Measurements from ENCODE around the gene TACC3. TPM values are rescaled to one million over a fixed set of nuclear protein-coding genes. Genes with fewer than 3 reads are reported as not detected.

TACC3 gene
- total and polyA plus RNA-seq, 4 donors = 8.4 to 42.3 (median 21.8) TPM

DNA sequence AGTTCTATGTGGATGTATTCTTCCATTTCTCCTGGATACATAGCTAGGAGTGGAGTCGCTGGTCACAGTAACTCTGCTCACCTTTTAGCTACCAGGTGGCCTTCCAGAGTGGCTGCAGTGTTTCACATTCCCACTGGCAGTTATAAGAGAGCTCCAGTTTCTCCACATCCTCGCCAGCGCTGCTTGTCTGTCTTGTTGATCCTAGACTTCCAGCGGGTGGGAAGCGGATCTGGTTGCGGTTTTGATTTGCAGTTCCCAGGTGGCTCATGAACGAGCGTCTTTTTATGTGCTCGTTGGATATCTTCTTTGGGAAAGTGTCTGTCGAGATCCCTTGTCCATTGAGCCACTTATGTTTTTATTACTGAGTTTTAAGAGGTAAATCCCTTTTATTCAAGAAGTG is 11.6 kb downstream of the TACC3 start:
- Histone ChIP-seq H3K4me3 (ENCODE audit: low read depth, low read length) (no peak overlapping the region), H3K4me1 (ENCODE audit: control insufficient read depth, insufficient read depth, low read length) (peaks cover 13% of the 10 kb centered on the region), H3K27ac (ENCODE audit: low read depth, low read length) (no peak overlapping the region), H3K27me3 (ENCODE audit: control insufficient read depth, insufficient read depth, low read length) (no peaks in the 10 kb centered on the region), H3K36me3 (ENCODE audit: control insufficient read depth, insufficient read depth, low read length) (peaks cover 76% of the 10 kb centered on the region), H3K9me3 (ENCODE audit: control insufficient read depth, insufficient read depth, low read length) (no peaks in the 10 kb centered on the region)
- no peak for DNase-seq (ENCODE audit: low read depth in 4 of 6, low spot score in 6 of 6)
- 95% methylated on average over 8 of the region's 10 CpGs for WGBS (ENCODE audit: insufficient coverage)

DNA sequence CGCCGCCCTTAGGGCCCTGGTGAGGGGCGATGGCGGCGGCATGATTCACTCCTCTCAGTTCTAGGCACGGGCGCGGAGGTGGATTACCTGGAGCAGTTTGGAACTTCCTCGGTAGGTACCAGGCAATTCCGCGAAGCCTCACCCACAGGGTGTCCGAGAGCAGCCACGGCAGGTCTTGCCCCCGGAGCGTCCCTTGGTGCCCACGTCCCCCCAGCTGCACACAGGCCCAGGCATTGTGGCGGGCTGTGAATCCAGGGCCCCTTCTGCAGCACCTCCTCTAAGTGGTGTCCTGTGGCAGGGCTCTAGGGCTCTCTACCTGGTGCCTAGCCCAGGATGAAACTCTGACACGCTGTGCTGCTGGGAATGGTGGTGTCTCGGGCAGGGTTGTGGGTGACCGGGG is 13.9 kb downstream of the TACC3 start:
- Histone ChIP-seq H3K4me3 (ENCODE audit: low read depth, low read length) (no peak overlapping the region), H3K9me3 (ENCODE audit: control insufficient read depth, insufficient read depth, low read length) (no peaks in the 10 kb centered on the region), H3K4me1 (ENCODE audit: control insufficient read depth, insufficient read depth, low read length) (no peaks in the 10 kb centered on the region), H3K27me3 (ENCODE audit: control insufficient read depth, insufficient read depth, low read length) (no peaks in the 10 kb centered on the region), H3K27ac (ENCODE audit: low read depth, low read length) (no peak overlapping the region), H3K36me3 (ENCODE audit: control insufficient read depth, insufficient read depth, low read length) (peaks cover 77% of the 10 kb centered on the region)
- WGBS (ENCODE audit: insufficient coverage) = 94% methylated on average over 20 of the region's 20 CpGs
- no peak for DNase-seq (ENCODE audit: low read depth in 4 of 6, low spot score in 6 of 6)

DNA sequence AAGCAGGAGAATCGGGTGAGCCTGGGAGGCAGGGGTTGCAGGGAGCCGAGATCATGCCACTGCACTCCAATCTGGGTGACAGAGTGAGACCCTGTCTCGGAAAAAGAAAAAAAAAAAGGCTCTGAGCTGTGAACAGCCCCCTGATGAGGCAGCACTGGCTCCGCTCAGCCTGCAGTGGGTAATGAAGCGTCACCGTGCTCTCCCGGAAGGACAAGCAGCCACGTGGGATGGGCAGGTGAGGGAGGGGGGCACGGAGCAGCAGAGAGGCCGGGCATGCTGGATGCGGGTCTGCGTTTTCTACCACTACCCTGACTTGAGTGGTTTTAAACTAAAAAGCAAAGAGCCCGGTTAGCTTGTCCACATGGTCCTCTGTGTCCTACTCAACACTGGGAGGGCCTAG is 15.5 kb downstream of the TACC3 start:
- DNase-seq (ENCODE audit: low read depth in 4 of 6, low spot score in 6 of 6) = peak in 1 of 6 donors; percentile 66
- peaks cover 78% of the 10 kb centered on the region for H3K36me3 ChIP-seq (ENCODE audit: control insufficient read depth, insufficient read depth, low read length)
- no peaks in the 10 kb centered on the region for H3K4me1 ChIP-seq (ENCODE audit: control insufficient read depth, insufficient read depth, low read length)
- no peaks in the 10 kb centered on the region for H3K9me3 ChIP-seq (ENCODE audit: control insufficient read depth, insufficient read depth, low read length)
- WGBS (ENCODE audit: insufficient coverage) = 81% methylated on average over 12 of the region's 13 CpGs
- no peak overlapping the region for H3K4me3 ChIP-seq (ENCODE audit: low read depth, low read length)
- H3K27ac ChIP-seq (ENCODE audit: low read depth, low read length) = no peak overlapping the region
- H3K27me3 ChIP-seq (ENCODE audit: control insufficient read depth, insufficient read depth, low read length) = no peaks in the 10 kb centered on the region

DNA sequence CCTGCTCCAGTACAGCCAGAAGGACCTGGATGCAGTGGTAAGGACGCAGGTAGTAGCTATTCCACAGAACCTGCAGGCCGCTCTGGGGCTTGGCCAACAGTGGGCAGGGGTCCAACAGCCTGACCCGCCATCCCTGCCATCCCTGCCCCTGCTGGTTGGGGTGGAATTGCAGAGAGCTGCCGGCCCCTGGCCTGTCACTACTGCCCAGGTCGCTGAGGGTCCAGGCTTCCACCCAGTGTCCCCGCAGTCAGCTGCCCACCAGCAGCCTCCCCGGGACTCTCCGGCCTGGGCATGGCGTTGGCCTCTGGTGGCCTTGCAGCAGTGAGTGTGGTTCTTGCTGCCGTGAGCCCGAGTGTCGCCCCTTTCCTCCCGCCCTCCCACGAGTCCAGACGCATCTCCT is 16.3 kb downstream of the TACC3 start:
- no peak overlapping the region for H3K27ac ChIP-seq (ENCODE audit: low read depth, low read length)
- WGBS (ENCODE audit: insufficient coverage) = 98% methylated on average over 14 of the region's 15 CpGs
- H3K9me3 ChIP-seq (ENCODE audit: control insufficient read depth, insufficient read depth, low read length) = no peaks in the 10 kb centered on the region
- H3K27me3 ChIP-seq (ENCODE audit: control insufficient read depth, insufficient read depth, low read length) = no peaks in the 10 kb centered on the region
- no peak overlapping the region for H3K4me3 ChIP-seq (ENCODE audit: low read depth, low read length)
- no peaks in the 10 kb centered on the region for H3K4me1 ChIP-seq (ENCODE audit: control insufficient read depth, insufficient read depth, low read length)
- peaks cover 80% of the 10 kb centered on the region for H3K36me3 ChIP-seq (ENCODE audit: control insufficient read depth, insufficient read depth, low read length)
- no peak for DNase-seq (ENCODE audit: low read depth in 4 of 6, low spot score in 6 of 6)

DNA sequence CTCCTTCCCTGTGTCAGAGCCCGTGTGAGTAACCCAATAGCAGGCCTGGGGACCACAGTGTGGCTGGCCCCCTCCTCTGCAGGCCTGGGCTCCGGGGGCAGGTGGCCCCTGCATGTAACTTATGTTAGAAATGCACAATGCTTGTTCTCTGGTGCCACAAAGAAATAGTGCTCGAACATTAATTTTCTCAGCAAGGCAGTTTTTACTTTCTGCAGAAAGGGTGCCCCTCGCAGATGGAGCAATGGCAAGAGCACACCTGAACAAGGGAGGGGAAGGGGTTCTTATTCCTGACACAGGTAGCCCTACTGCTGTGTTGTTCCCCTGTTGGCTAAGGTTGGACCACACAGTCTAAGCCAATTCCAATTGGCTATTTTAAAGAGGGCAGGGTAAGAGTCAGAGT is 17.1 kb downstream of the TACC3 start:
- no peak overlapping the region for H3K27ac ChIP-seq (ENCODE audit: low read depth, low read length)
- no peak for DNase-seq (ENCODE audit: low read depth in 4 of 6, low spot score in 6 of 6)
- no peaks in the 10 kb centered on the region for H3K4me1 ChIP-seq (ENCODE audit: control insufficient read depth, insufficient read depth, low read length)
- no peak overlapping the region for H3K4me3 ChIP-seq (ENCODE audit: low read depth, low read length)
- no peaks in the 10 kb centered on the region for H3K27me3 ChIP-seq (ENCODE audit: control insufficient read depth, insufficient read depth, low read length)
- H3K36me3 ChIP-seq (ENCODE audit: control insufficient read depth, insufficient read depth, low read length) = peaks cover 76% of the 10 kb centered on the region
- no peaks in the 10 kb centered on the region for H3K9me3 ChIP-seq (ENCODE audit: control insufficient read depth, insufficient read depth, low read length)
- WGBS (ENCODE audit: insufficient coverage) = 98% methylated on average over 4 of the region's 4 CpGs

- Histone ChIP-seq H3K4me3 (ENCODE audit: low read depth, low read length) (no peak overlapping the region), H3K4me1 (ENCODE audit: control insufficient read depth, insufficient read depth, low read length) (no peaks in the 10 kb centered on the region), H3K27ac (ENCODE audit: low read depth, low read length) (no peak overlapping the region), H3K27me3 (ENCODE audit: control insufficient read depth, insufficient read depth, low read length) (no peaks in the 10 kb centered on the region), H3K9me3 (ENCODE audit: control insufficient read depth, insufficient read depth, low read length) (no peaks in the 10 kb centered on the region), H3K36me3 (ENCODE audit: control insufficient read depth, insufficient read depth, low read length) (peaks cover 82% of the 10 kb centered on the region)
- WGBS (ENCODE audit: insufficient coverage) = 97% methylated on average over 9 of the region's 9 CpGs
- no peak for DNase-seq (ENCODE audit: low read depth in 4 of 6, low spot score in 6 of 6)
These were observed 18.0 kb downstream of the TACC3 start for GRCh38 chr4:1739358-1739757.

GRCh38 chr4:1740021-1740545 is 18.8 kb downstream of the TACC3 start:
- peaks cover 82% of the 10 kb centered on the region for H3K36me3 ChIP-seq (ENCODE audit: control insufficient read depth, insufficient read depth, low read length)
- no peaks in the 10 kb centered on the region for H3K4me1 ChIP-seq (ENCODE audit: control insufficient read depth, insufficient read depth, low read length)
- H3K9me3 ChIP-seq (ENCODE audit: control insufficient read depth, insufficient read depth, low read length) = no peaks in the 10 kb centered on the region
- no peak overlapping the region for H3K27ac ChIP-seq (ENCODE audit: low read depth, low read length)
- no peaks in the 10 kb centered on the region for H3K27me3 ChIP-seq (ENCODE audit: control insufficient read depth, insufficient read depth, low read length)
- 94% methylated on average over 14 of the region's 22 CpGs for WGBS (ENCODE audit: insufficient coverage)
- H3K4me3 ChIP-seq (ENCODE audit: low read depth, low read length) = no peak overlapping the region
- DNase-seq (ENCODE audit: low read depth in 4 of 6, low spot score in 6 of 6) = no peak

- 95% methylated on average over 17 of the region's 17 CpGs for WGBS (ENCODE audit: insufficient coverage)
- peaks cover 5% of the 10 kb centered on the region for H3K4me1 ChIP-seq (ENCODE audit: control insufficient read depth, insufficient read depth, low read length)
- no peak for DNase-seq (ENCODE audit: low read depth in 4 of 6, low spot score in 6 of 6)
- peaks cover 80% of the 10 kb centered on the region for H3K36me3 ChIP-seq (ENCODE audit: control insufficient read depth, insufficient read depth, low read length)
- no peaks in the 10 kb centered on the region for H3K27me3 ChIP-seq (ENCODE audit: control insufficient read depth, insufficient read depth, low read length)
- H3K4me3 ChIP-seq (ENCODE audit: low read depth, low read length) = no peak overlapping the region
- no peaks in the 10 kb centered on the region for H3K9me3 ChIP-seq (ENCODE audit: control insufficient read depth, insufficient read depth, low read length)
- H3K27ac ChIP-seq (ENCODE audit: low read depth, low read length) = no peak overlapping the region
These were observed 19.9 kb downstream of the TACC3 start for GRCh38 chr4:1741208-1741607.

DNA sequence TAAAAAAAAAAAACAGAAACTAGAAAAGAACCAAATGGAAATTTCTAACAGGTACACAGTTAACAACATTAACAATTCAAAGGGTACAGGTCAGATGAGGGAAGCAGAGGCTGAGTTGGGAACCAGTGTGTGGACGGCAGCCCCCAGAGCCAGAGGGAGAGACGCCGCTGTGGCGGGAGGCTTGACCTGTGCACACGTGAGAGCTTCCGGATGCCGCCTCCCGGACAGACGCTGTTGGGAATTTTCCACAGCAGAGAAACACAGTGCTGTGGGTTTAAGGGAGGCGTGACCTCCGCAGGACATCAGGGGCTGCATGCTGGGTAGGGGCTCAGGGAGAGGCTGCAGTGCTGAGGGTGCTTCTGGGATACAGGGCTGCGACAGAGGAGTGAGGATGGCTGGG is 22.2 kb downstream of the TACC3 start:
- H3K4me3 ChIP-seq (ENCODE audit: low read depth, low read length) = no peak overlapping the region
- peaks cover 28% of the 10 kb centered on the region for H3K4me1 ChIP-seq (ENCODE audit: control insufficient read depth, insufficient read depth, low read length)
- H3K27ac ChIP-seq (ENCODE audit: low read depth, low read length) = no peak overlapping the region
- no peak for DNase-seq (ENCODE audit: low read depth in 4 of 6, low spot score in 6 of 6)
- H3K36me3 ChIP-seq (ENCODE audit: control insufficient read depth, insufficient read depth, low read length) = peaks cover 65% of the 10 kb centered on the region
- H3K9me3 ChIP-seq (ENCODE audit: control insufficient read depth, insufficient read depth, low read length) = no peaks in the 10 kb centered on the region
- H3K27me3 ChIP-seq (ENCODE audit: control insufficient read depth, insufficient read depth, low read length) = no peaks in the 10 kb centered on the region
- WGBS (ENCODE audit: insufficient coverage) = 77% methylated on average over 10 of the region's 12 CpGs

DNA sequence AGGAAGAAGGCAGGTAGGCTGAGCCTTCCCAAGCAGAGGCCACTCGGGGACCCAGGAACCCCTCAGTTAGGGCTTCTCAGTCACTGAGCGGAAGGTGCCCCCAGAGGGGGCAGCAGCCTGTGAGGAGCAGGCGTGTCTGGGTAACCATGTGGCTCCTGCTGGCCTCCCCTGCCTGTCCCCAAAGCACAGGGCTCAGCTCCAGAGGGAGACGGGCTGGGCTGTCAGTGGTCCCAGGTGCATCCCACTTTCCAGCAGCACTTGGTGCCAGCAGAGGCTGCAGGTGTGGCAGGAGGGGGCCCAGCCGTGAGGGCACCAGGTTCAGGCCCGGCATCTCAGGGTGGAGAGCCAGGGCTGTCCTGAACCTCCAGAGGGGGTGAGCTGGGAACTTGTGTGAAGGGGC is 22.7 kb downstream of the TACC3 start:
- peaks cover 65% of the 10 kb centered on the region for H3K36me3 ChIP-seq (ENCODE audit: control insufficient read depth, insufficient read depth, low read length)
- no peak overlapping the region for H3K27ac ChIP-seq (ENCODE audit: low read depth, low read length)
- no peaks in the 10 kb centered on the region for H3K27me3 ChIP-seq (ENCODE audit: control insufficient read depth, insufficient read depth, low read length)
- no peak overlapping the region for H3K4me3 ChIP-seq (ENCODE audit: low read depth, low read length)
- H3K9me3 ChIP-seq (ENCODE audit: control insufficient read depth, insufficient read depth, low read length) = no peaks in the 10 kb centered on the region
- H3K4me1 ChIP-seq (ENCODE audit: control insufficient read depth, insufficient read depth, low read length) = peaks cover 31% of the 10 kb centered on the region
- DNase-seq (ENCODE audit: low read depth in 4 of 6, low spot score in 6 of 6) = no peak
- 93% methylated on average over 6 of the region's 6 CpGs for WGBS (ENCODE audit: insufficient coverage)

Data from spinal cord (tissue), 10 donors.